ENCODE data around the gene BTN1A1.

GRCh38 chr6:26526928-26527327 is 26.8 kb downstream of the BTN1A1 start:
- TF ChIP-seq POLR2A (IDR thresholded peaks at IDR 0.05; ENCODE audit: low read depth, low read length) = no peak
- TF ChIP-seq TAF1 (IDR thresholded peaks at IDR 0.05; ENCODE audit: low read depth, low read length) = no peak
- no peak for TF ChIP-seq POLR2AphosphoS5 (IDR thresholded peaks at IDR 0.05; ENCODE audit: low read depth, low read length)
